ENCODE data around the gene KCTD16. TPM values are rescaled to one million over a fixed set of nuclear protein-coding genes. Genes with fewer than 3 reads are reported as not detected.

The KCTD16 gene
- total and polyA plus RNA-seq, 10 donors, result under 0.01 to 0.24 (median 0.17) TPM

DNA sequence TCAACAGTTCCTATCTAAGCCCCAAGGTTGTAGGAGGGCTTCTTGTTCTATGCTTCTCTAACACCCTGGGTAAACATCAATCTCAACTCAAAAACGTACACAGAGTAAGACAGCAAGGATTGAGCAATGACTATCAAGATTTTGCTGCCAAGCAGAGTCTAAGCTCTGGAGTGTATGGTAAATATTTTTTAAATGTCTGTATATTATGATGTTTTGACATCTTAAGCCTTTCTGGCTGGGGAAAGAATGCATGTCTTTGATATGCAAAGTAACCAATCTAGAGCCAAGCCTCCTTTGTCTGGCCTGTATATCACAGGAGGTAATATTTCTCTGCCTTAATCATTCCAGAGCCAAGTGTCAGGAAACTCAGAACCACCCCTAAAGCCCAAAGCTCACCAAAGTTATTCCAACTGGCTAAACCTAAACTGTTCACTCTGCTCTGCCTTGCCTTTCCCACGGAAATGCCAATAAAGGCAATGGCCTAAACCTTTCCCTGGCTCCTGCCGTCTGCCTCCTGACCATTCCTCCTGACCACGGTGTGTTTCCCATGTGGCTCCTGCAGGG, 45.4 kb upstream of the KCTD16 start:
- Histone ChIP-seq H3K4me3 (no peak overlapping the region), H3K9me3 (no peaks in the 10 kb centered on the region), H3K36me3 (no peaks in the 10 kb centered on the region), H3K4me1 (no peaks in the 10 kb centered on the region), H3K27me3 (replicated peaks in 1 of 7) (no peaks in the 10 kb centered on the region), H3K27ac (no peak overlapping the region)
- no peak for DNase-seq
- intact Hi-C loops (cut with DNase I; ENCODE audit: low total_unique reads), result no loop called here
- TF ChIP-seq POLR2A (IDR thresholded peaks at IDR 0.05), result no peak
- TF ChIP-seq, protein P1, sequence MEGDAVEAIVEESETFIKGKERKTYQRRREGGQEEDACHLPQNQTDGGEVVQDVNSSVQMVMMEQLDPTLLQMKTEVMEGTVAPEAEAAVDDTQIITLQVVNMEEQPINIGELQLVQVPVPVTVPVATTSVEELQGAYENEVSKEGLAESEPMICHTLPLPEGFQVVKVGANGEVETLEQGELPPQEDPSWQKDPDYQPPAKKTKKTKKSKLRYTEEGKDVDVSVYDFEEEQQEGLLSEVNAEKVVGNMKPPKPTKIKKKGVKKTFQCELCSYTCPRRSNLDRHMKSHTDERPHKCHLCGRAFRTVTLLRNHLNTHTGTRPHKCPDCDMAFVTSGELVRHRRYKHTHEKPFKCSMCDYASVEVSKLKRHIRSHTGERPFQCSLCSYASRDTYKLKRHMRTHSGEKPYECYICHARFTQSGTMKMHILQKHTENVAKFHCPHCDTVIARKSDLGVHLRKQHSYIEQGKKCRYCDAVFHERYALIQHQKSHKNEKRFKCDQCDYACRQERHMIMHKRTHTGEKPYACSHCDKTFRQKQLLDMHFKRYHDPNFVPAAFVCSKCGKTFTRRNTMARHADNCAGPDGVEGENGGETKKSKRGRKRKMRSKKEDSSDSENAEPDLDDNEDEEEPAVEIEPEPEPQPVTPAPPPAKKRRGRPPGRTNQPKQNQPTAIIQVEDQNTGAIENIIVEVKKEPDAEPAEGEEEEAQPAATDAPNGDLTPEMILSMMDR (IDR thresholded peaks at IDR 0.05 in 8 of 11, conservative IDR thresholded peaks at IDR 0.05 in 3 of 11), result no peak
- TF ChIP-seq POLR2AphosphoS5 (IDR thresholded peaks at IDR 0.05), result no peak
- WGBS, 5 donors, result 75 to 84% (median 76%) methylated on average over 4 of the region's 4 CpGs

DNA sequence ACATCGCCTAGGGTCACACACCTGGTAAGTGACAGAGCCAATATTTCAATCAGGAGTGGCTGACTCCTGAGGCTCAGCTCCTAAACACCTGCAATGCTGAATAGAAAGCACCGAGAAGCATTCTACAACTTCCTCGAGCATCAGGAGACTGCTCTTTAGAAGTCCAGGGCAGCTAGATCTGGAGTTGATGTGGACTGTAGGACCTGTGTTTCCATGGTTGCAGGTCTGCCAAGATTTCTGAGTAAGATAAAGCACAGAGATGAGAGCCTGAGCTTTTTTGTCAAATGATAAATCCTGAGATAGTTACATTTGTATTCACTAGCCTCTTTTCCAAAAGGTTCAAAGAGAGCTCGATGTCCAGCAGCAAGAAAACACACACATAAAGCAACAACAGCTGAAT, 44.0 kb upstream of the KCTD16 start:
- intact Hi-C loops (cut with DNase I; ENCODE audit: low total_unique reads), result no loop called here
- DNase-seq, result no peak
- Histone ChIP-seq H3K4me3 (no peak overlapping the region), H3K27me3 (replicated peaks in 1 of 7) (no peaks in the 10 kb centered on the region), H3K9me3 (peaks cover 0 to under 1% (median 0%) of the 10 kb centered on the region in 8 donors), H3K36me3 (no peaks in the 10 kb centered on the region), H3K4me1 (no peaks in the 10 kb centered on the region), H3K27ac (no peak overlapping the region)
- 86 to 90% (median 89%) methylated on average over 4 of the region's 4 CpGs for WGBS, 5 donors
- TF ChIP-seq POLR2AphosphoS5 (IDR thresholded peaks at IDR 0.05) (no peak), POLR2A (IDR thresholded peaks at IDR 0.05) (no peak)
- TF ChIP-seq, protein P1 (IDR thresholded peaks at IDR 0.05 in 8 of 11, conservative IDR thresholded peaks at IDR 0.05 in 3 of 11), result no peak

DNA sequence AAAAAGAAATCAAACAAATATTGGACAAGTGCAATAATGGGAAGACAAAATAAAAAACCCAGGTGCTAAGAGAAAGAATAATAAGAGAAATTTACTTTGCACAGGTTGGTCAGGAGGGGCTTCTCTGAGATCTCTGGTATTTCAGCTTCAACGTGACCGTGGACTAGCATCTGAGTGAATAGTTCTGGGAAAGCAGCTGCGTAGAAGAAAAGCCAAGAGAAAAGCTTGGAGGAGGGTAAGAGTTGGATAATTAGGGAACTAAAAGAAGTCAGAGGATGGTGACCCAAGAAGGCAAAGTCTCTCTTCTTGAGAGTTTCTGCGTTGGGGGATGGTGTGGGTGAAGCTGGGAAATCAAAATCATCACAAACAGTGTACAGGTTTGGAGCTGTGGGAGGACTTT, 41.8 kb upstream of the KCTD16 start:
- Histone ChIP-seq H3K27me3 (replicated peaks in 1 of 7) (no peaks in the 10 kb centered on the region), H3K36me3 (no peaks in the 10 kb centered on the region), H3K4me1 (no peaks in the 10 kb centered on the region), H3K27ac (no peak overlapping the region), H3K4me3 (no peak overlapping the region), H3K9me3 (peaks cover 0 to 6% (median 0%) of the 10 kb centered on the region in 8 donors)
- WGBS, 5 donors, result 67 to 91% (median 88%) methylated on average over 4 of the region's 4 CpGs
- TF ChIP-seq POLR2AphosphoS5 (IDR thresholded peaks at IDR 0.05) (no peak), POLR2A (IDR thresholded peaks at IDR 0.05) (no peak)
- intact Hi-C loops (cut with DNase I; ENCODE audit: low total_unique reads), result no loop called here
- DNase-seq, result no peak

DNA sequence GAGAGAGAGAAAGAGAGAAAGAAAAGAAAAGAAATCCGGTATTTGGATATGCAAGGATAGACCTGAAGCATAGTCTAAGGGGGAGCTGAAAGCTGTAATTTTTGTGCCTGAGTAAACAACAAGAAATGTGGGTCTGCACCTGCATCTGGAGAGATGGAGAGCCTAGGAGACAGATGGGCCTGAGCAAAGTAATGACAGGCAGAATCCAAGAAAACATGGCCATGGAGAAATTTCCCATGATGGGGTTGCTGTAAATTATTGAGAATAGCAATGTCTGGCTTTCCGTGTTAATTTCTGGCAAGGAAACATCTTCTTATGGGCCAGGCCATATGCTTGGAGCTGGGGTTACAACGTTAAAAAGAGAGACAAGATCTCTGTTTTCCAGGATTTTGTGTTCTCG, 40.4 kb upstream of the KCTD16 start:
- peaks cover 0 to 6% (median 0%) of the 10 kb centered on the region in 8 donors for H3K9me3 ChIP-seq
- 91 to 94% (median 93%) methylated on average over 4 of the region's 4 CpGs for WGBS, 5 donors
- no peaks in the 10 kb centered on the region for H3K27me3 ChIP-seq (replicated peaks in 1 of 7)
- no peak overlapping the region for H3K4me3 ChIP-seq
- no peak for DNase-seq
- no peaks in the 10 kb centered on the region for H3K4me1 ChIP-seq
- H3K27ac ChIP-seq, result no peak overlapping the region
- intact Hi-C loops (cut with DNase I; ENCODE audit: low total_unique reads), result no loop called here
- H3K36me3 ChIP-seq, result no peaks in the 10 kb centered on the region
- TF ChIP-seq POLR2AphosphoS5 (IDR thresholded peaks at IDR 0.05) (no peak), POLR2A (IDR thresholded peaks at IDR 0.05) (no peak)
- TF ChIP-seq, protein P1 (IDR thresholded peaks at IDR 0.05 in 8 of 11, conservative IDR thresholded peaks at IDR 0.05 in 3 of 11), result no peak
